Bronchial epithelial cell (primary cell): ENCODE results near the gene PCNX1. TPM values are rescaled to one million over a fixed set of nuclear protein-coding genes. Genes with fewer than 3 reads are reported as not detected.
"Not testable (repeated sequence)": the region's sequence is repeated elsewhere in the genome, so short reads cannot be mapped to it uniquely, and the experiment has no call there.

Source experiments
- DNase-seq: peaks from one replicate; pipeline ENCODE4 v3.0.0-alpha.2; 2010; ENCODE audit warnings: low read depth
- FAIRE-seq: peaks from 2 replicates; lab custom pipeline; 2011; peaks lifted over from hg19 to GRCh38; lab: Jason Lieb, UNC
- H3K27me3 ChIP-seq: 2 replicates; pipeline ENCODE4 v1.5.1; 2011; ENCODE audit warnings: low read length; ENCODE audit not compliant: control insufficient read depth, insufficient read depth
- H3K36me3 ChIP-seq: 2 replicates; pipeline ENCODE4 v1.5.1; 2011; ENCODE audit warnings: low read length; ENCODE audit not compliant: control insufficient read depth, insufficient read depth
- H3K4me3 ChIP-seq: 2 replicates; pipeline ENCODE4 v1.5.1; 2011; ENCODE audit warnings: mild to moderate bottlenecking, low read depth, low read length, control low read depth
- total RNA-seq: library from RNA; depleted of rRNA; stranded (reverse); fragments of >200 nt; gene quantifications from 2 replicates; pipeline ENCODE4 v1.2.1, GENCODE V29; 2014
- TF ChIP-seq, protein P1 (sequence below): IDR thresholded peaks from 2 replicates; pipeline ENCODE4 v1.5.1; 2011; ENCODE audit warnings: mild to moderate bottlenecking, moderate library complexity, low read length, control low read depth, inconsistent platforms; ENCODE audit not compliant: insufficient read depth, severe bottlenecking

The PCNX1 gene
- 24.5 and 34.4 TPM in 2 replicates for total RNA-seq

DNA sequence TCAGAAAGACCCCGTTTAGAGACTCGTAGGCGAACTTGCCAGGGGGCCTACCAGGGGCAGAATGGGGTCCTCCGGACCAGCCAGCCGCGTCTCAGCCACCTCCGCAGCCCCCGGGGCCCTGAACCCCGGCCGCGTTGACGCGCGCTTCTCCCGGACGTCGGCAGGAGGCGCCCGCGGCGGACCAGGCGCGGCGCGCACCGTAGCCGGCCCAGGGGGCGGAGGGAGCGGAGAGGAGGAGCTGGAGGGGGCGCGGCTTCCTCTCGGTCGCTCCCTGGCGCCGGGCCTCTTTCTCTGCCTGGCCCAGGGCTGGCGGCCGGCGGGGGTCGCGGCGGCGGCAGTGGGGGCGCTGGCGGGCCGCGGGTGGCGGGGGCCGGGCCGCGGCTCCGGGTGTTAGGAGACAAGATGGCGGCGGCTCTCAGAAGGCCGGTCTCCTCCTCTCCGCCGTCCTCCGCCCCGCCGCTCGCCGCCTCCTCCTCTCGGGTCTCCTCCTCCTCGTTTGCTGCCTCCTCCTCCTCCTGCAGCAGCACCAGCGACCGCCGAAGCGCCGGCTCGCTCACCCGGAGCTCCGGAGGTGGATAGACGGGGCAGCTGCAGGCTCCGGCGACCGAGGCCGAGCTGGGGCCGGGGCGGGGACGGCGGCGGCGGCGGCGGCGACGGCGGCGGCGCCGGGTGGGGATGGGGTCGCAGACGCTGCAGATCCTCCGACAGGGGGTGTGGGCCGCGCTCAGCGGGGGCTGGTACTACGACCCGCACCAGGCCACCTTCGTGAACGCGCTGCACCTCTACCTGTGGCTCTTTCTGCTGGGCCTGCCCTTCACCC is at the start of gene PCNX1:
Gene PCNX1 (plus strand): TSS at position 284 of the 820 bp plus-strand sequence. CDS start 392 bp downstream, at position 676.
- peak; percentile 58 for DNase-seq
- no peaks in the 10 kb centered on the region for H3K27me3 ChIP-seq
- no peak for FAIRE-seq
- TF ChIP-seq, protein P1, sequence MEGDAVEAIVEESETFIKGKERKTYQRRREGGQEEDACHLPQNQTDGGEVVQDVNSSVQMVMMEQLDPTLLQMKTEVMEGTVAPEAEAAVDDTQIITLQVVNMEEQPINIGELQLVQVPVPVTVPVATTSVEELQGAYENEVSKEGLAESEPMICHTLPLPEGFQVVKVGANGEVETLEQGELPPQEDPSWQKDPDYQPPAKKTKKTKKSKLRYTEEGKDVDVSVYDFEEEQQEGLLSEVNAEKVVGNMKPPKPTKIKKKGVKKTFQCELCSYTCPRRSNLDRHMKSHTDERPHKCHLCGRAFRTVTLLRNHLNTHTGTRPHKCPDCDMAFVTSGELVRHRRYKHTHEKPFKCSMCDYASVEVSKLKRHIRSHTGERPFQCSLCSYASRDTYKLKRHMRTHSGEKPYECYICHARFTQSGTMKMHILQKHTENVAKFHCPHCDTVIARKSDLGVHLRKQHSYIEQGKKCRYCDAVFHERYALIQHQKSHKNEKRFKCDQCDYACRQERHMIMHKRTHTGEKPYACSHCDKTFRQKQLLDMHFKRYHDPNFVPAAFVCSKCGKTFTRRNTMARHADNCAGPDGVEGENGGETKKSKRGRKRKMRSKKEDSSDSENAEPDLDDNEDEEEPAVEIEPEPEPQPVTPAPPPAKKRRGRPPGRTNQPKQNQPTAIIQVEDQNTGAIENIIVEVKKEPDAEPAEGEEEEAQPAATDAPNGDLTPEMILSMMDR: peak; percentile 77
- H3K4me3 ChIP-seq: peak within 1 kb of the TSS; percentile 59
- no peaks in the 10 kb centered on the region for H3K36me3 ChIP-seq

DNA sequence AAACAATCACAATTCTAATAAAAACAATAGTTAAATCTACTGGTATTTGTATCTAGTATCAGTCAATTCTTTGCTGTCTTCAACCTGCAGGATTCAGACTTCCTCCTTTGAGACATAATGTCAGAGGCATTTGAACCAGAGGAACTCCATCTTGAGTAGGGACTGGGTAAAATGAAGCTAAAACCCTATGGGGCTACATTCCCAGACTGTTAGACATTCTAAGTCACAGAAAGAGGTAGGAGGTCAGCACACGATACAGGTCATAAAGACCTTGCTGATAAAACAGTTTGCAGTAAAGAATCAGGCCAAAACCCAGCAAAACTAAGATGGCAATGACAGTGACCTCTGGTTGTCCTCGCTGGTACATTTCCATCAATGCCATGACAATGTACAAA is 49.8 kb upstream of the PCNX1 start:
- Histone ChIP-seq H3K27me3 (no peaks in the 10 kb centered on the region), H3K36me3 (no peaks in the 10 kb centered on the region), H3K4me3 (no peak overlapping the region)
- TF ChIP-seq, protein P1: no peak
- peak; percentile 27 for DNase-seq
- no peak for FAIRE-seq

DNA sequence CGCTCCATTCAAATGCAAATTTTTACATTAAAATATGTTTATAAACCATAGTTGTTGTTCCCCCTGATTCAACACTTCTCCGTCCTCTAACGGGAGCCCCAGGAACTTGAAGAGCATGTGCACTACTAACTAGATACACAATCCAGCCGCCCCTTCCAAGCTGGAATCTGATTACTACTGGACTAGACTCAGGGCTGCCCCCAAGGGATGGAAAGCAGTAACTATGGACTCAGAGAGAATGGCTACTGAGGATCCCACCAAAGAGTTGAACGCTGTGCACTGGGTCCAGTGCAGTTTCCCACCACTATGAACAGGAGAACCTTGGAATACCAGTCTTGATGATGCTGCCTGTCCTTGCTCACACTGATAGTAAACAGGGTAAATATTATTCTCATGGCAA is 48.6 kb upstream of the PCNX1 start:
- Histone ChIP-seq H3K27me3 (no peaks in the 10 kb centered on the region), H3K36me3 (no peaks in the 10 kb centered on the region), H3K4me3 (no peak overlapping the region)
- FAIRE-seq (no peak), DNase-seq (no peak)
- TF ChIP-seq, protein P1: no peak

DNA sequence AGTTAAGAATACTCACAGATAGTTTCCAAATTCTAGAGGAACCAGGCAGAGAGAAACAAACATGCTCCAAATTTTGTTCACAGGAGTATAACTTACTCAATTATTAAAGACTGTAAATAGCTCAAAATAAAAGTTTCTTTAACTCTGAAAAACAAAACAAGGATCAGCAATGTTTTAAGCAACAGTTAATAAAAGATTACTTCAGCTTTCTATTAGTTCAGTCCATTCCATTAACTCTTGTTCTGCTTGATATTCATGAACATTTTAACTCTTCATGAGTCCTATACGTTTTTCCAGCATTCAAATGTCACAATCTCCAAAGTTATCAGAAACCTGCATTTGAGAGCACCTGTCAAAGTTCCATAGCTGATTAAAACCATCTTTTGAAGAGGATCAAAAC is 40.3 kb upstream of the PCNX1 start:
- FAIRE-seq: not testable (repeated sequence)

DNA sequence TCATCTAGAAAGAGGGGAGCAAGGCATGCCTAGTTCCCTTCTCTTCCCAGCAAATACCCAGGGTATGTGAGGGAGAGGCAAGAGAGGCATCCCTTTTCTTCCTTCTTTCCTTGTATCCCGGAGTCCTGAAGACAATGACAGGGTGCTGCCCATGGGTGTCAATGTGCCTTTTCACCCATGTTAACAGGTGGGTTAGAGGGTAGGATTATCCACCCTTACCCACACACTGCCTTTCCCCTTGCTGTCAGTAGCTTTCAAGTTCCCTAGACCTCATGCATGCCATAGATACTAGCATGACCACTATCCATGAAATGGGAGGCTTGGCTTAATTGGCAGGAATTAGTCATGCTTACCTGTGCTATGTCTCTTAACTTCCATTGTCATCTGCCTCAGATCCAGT is 36.3 kb upstream of the PCNX1 start:
- Histone ChIP-seq H3K27me3 (no peaks in the 10 kb centered on the region), H3K4me3 (no peak overlapping the region), H3K36me3 (no peaks in the 10 kb centered on the region)
- FAIRE-seq: no peak
- DNase-seq: no peak
- TF ChIP-seq, protein P1: no peak

More for the DNA sequence above, 40.3 kb upstream of the PCNX1 start:
- H3K4me3 ChIP-seq, DNase-seq, H3K36me3 ChIP-seq, H3K27me3 ChIP-seq: not testable (repeated sequence)

DNA sequence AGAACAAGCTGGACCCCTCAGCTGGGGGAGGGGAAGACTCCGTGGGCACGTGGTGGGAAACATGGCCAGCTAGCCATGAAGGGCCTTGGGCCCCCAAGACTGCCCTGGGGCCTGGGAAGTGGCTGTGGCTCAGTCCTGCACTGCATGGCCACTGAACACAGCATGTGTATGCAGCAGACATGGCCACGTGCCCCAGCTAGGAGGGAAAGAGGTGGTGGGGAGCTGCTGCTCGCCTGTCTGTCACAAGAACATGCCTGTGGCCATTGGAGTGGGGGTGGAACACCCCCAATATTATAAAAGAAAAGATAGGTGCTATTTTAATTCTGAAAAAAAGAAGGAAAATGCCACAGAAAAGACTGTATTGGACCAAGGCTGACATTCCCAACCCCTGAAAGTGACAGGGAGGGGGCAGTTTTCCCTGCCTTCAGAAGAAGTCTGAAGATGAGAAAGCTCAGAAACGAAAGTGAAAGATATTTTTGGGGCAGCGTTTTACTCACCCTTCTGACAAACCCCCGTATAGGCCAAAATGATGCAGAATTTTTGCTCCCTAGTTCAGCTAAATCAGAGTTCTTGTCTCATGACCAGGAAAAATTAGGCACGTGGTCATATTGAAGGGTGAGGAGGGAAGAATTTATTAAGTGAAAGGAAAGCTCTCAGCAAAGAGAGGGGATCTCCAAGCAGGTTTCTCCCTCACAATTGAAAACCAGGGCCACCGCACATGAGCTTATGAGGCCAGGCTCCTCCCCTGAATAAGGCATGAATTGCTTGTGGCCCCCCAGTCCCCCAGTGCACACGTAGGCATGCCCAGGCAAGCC is 35.2 kb upstream of the PCNX1 start:
- DNase-seq: no peak

More for the DNA sequence above, 35.2 kb upstream of the PCNX1 start:
- TF ChIP-seq, protein P1: no peak
- no peak overlapping the region for H3K4me3 ChIP-seq
- H3K36me3 ChIP-seq: no peaks in the 10 kb centered on the region
- no peak for FAIRE-seq
- H3K27me3 ChIP-seq: no peaks in the 10 kb centered on the region
